A172 (cell line): Measurements from ENCODE around the gene NSUN6. TPM values are rescaled to one million over a fixed set of nuclear protein-coding genes. Genes with fewer than 3 reads are reported as not detected.
"Not testable (repeated sequence)": the region's sequence is repeated elsewhere in the genome, so short reads cannot be mapped to it uniquely, and the experiment has no call there.

Source experiments
- DNase-seq: peaks from one replicate; pipeline ENCODE4 v3.0.0-alpha.2; 2015; ENCODE audit warnings: low spot score
- total RNA-seq: library from RNA; depleted of rRNA; stranded (reverse); fragments of >200 nt; shearing (Covaris generic); gene quantifications from 2 replicates; pipeline ENCODE4 v1.2.3, GENCODE V29; 2014

Gene NSUN6
- total RNA-seq, 1 experiment from 2014 or later = 11.9 TPM

GRCh38 chr10:18659125-18659818 lies 7.9 kb upstream of the NSUN6 start, which contains the start of gene ARL5B:
ARL5B (plus strand) TSS chr10:18659431; CDS start chr10:18659638, 207 bp downstream.
- DNase-seq = peak; percentile 93

GRCh38 chr10:18658271-18659124 lies 7.1 kb upstream of the NSUN6 start:
- DNase-seq = peak; percentile 26

- no peak for DNase-seq
Measured at GRCh38 chr10:18656724-18657123, 5.3 kb upstream of the NSUN6 start.

- no peak for DNase-seq
Measured at GRCh38 chr10:18653112-18653511, 1.7 kb upstream of the NSUN6 start.

GRCh38 chr10:18650404-18650997 lies 886 bp downstream of the NSUN6 start:
- DNase-seq = no peak

GRCh38 chr10:18649364-18649959 lies 1.9 kb downstream of the NSUN6 start:
- no peak for DNase-seq

GRCh38 chr10:18647945-18648344 lies 3.4 kb downstream of the NSUN6 start:
- no peak for DNase-seq

GRCh38 chr10:18647151-18647550 lies 4.2 kb downstream of the NSUN6 start:
- DNase-seq = no peak

- DNase-seq = not testable (repeated sequence)
Measured at GRCh38 chr10:18639719-18640118, 11.7 kb downstream of the NSUN6 start.

GRCh38 chr10:18637400-18637799 lies 14.0 kb downstream of the NSUN6 start:
- not testable (repeated sequence) for DNase-seq

- no peak for DNase-seq
Measured at GRCh38 chr10:18635995-18636394, 15.4 kb downstream of the NSUN6 start.

- not testable (repeated sequence) for DNase-seq
Measured at GRCh38 chr10:18632500-18632899, 18.9 kb downstream of the NSUN6 start.

- peak; percentile 63 for DNase-seq
Measured at GRCh38 chr10:18627452-18628018, 23.9 kb downstream of the NSUN6 start.

- DNase-seq = no peak
Measured at GRCh38 chr10:18625886-18626285, 25.5 kb downstream of the NSUN6 start.

- DNase-seq = not testable (repeated sequence)
Measured at GRCh38 chr10:18623671-18624070, 27.7 kb downstream of the NSUN6 start.

- no peak for DNase-seq
Measured at GRCh38 chr10:18620856-18621255, 30.5 kb downstream of the NSUN6 start.

GRCh38 chr10:18619016-18619415 lies 32.4 kb downstream of the NSUN6 start:
- no peak for DNase-seq

- no peak for DNase-seq
Measured at GRCh38 chr10:18616337-18616736, 35.0 kb downstream of the NSUN6 start.

- no peak for DNase-seq
Measured at GRCh38 chr10:18615618-18616017, 35.8 kb downstream of the NSUN6 start.

- no peak for DNase-seq
Measured at GRCh38 chr10:18611168-18611567, 40.2 kb downstream of the NSUN6 start.

GRCh38 chr10:18610517-18610916 lies 40.9 kb downstream of the NSUN6 start:
- DNase-seq = peak; percentile 90

GRCh38 chr10:18608596-18608995 lies 42.8 kb downstream of the NSUN6 start:
- no peak for DNase-seq
